PFSK-1 (cell line): ENCODE measurements around the gene RPP21.

ENCODE experiments used
- FOXP2 ChIP-seq: optimal IDR thresholded peaks from 2 replicates; pipeline ENCODE3; 2011; ENCODE audit warnings: borderline replicate concordance, control low read depth, inconsistent platforms; ENCODE audit not compliant: insufficient read depth; ENCODE audit errors: extremely low read length, extremely low read depth
- POLR2AphosphoS5 ChIP-seq: IDR thresholded peaks from 2 replicates; pipeline ENCODE4 v1.6.1; 2012; ENCODE audit warnings: low read depth, mild to moderate bottlenecking, control low read depth, low read length, moderate library complexity
- REST ChIP-seq, 2 experiments: IDR thresholded peaks; 2 replicates each; pipeline versions ENCODE4 v1.6.1 to v1.8.0; 2011 to 2012; ENCODE audit warnings: low read depth in 2 of 2, low read length in 2 of 2, control low read depth in 1 of 2, inconsistent platforms in 1 of 2, mild to moderate bottlenecking in 1 of 2, moderate library complexity in 1 of 2; ENCODE audit not compliant: insufficient read depth in 1 of 2
- SIN3A ChIP-seq: IDR thresholded peaks from 2 replicates; pipeline ENCODE4 v1.6.1; 2012; ENCODE audit warnings: mild to moderate bottlenecking, low read length, moderate library complexity, borderline replicate concordance; ENCODE audit not compliant: insufficient read depth
- TAF1 ChIP-seq: IDR thresholded peaks from 2 replicates; pipeline ENCODE4 v1.6.1; 2012; ENCODE audit warnings: low read length, control low read depth, borderline replicate concordance; ENCODE audit not compliant: insufficient read depth

Gene RPP21

DNA sequence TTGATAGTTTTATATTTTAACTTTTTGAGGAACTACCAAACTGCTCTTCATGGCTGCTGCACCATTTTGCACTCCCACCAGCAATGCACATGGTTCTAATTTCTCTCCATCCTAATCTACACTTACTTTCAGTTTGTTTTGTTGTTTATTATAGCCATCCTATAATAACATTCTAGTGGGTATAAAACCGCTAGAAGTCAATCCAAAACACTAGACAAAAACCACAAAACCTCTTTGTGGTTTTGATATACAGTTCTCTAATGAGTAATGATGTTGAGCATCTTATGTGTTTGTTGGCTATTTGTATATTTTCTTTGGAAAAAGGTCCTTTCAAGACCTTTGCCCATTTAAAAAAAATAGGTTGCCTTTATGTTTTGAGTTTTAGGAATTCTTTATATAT, 5.6 kb downstream of the RPP21 start:
- no peak for TF ChIP-seq FOXP2
- no peak for TF ChIP-seq POLR2AphosphoS5
- no peak for TF ChIP-seq TAF1
- no peak for TF ChIP-seq SIN3A
- no peak for TF ChIP-seq REST (IDR thresholded peaks at IDR 0.05; ENCODE audit: insufficient read depth in 1 of 2, low read depth in 2 of 2, low read length in 2 of 2)

- TF ChIP-seq POLR2AphosphoS5 (no peak), TAF1 (no peak), SIN3A (no peak), FOXP2 (no peak), REST (IDR thresholded peaks at IDR 0.05; ENCODE audit: insufficient read depth in 1 of 2, low read depth in 2 of 2, low read length in 2 of 2) (no peak)
Observed at GRCh38 chr6:30352550-30352949, 7.6 kb downstream of the RPP21 start.

GRCh38 chr6:30355281-30355680, 10.3 kb downstream of the RPP21 start:
- TF ChIP-seq POLR2AphosphoS5 (no peak), REST (IDR thresholded peaks at IDR 0.05; ENCODE audit: insufficient read depth in 1 of 2, low read depth in 2 of 2, low read length in 2 of 2) (no peak), SIN3A (no peak), TAF1 (no peak), FOXP2 (no peak)

DNA sequence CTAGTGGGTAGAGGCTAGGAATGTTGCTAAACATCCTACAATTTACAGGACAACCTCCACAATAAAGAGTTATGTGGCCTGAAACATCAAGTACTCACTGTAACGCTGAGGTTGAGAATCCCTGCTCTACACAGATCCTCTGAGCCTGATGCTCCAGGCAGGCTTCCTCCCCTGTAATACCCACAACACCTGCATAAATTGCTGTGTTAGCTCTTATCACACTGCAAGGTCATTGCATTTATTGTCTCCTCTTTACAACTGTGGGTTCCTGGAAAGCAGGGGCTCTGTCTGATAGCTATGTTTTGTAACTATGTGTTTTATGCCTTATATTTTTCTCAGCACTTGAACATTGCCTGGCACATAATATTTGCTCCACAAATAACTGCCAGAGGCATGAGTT, 11.6 kb downstream of the RPP21 start:
- no peak for TF ChIP-seq TAF1
- no peak for TF ChIP-seq FOXP2
- TF ChIP-seq POLR2AphosphoS5 = no peak
- no peak for TF ChIP-seq SIN3A
- no peak for TF ChIP-seq REST (IDR thresholded peaks at IDR 0.05; ENCODE audit: insufficient read depth in 1 of 2, low read depth in 2 of 2, low read length in 2 of 2)
